Liver (tissue), 3 donors: ENCODE results near the gene POLR2C.

Experiments used
- RAD21 ChIP-seq, 2 donors: IDR thresholded peaks; 2 replicates each; pipeline ENCODE4 v1.6.1; 2016; ENCODE audit warnings: antibody characterized with exemption in 2 of 2, mild to moderate bottlenecking in 2 of 2
- TAF1 ChIP-seq: conservative IDR thresholded peaks from 2 replicates; pipeline ENCODE4 v1.6.1; 2016; ENCODE audit warnings: antibody characterized with exemption, mild to moderate bottlenecking
- YY1 ChIP-seq: IDR thresholded peaks from 2 replicates; pipeline ENCODE4 v1.6.1; 2016; ENCODE audit warnings: antibody characterized with exemption, mild to moderate bottlenecking
- TF ChIP-seq, protein P1 (sequence below): fragments of 150-350 bp; IDR thresholded peaks from 2 replicates; pipeline ENCODE4 v1.5.1; 2017; ENCODE audit warnings: improper control_type of control experiment, low read depth, low read length; ENCODE audit not compliant: missing input control
- TF ChIP-seq, protein P2 (sequence below): IDR thresholded peaks from 2 replicates; pipeline ENCODE4 v1.6.1; 2016; ENCODE audit warnings: antibody characterized with exemption, mild to moderate bottlenecking
- donor health status: healthy.
- donor health status: healthy.

DNA sequence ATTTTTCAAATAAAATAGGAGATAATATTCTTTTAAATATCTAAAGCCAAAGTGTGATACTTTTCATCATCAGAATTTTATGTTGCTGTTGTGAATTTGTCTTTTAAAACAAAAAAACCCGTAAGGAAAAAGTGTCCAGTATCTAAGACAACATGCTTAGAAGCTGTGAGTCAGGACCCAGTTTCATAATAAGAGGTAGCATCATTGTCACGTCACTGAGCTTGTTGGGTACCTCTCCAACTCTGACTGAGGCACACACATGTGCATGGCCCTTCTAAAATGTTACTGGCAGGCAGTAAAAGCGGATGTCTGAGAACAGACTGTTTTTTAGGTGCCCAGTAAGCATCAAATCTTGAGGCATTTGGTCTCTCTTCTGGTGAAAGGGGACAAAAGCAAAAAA lies 17.8 kb upstream of the POLR2C start:
- TF ChIP-seq, protein P1, sequence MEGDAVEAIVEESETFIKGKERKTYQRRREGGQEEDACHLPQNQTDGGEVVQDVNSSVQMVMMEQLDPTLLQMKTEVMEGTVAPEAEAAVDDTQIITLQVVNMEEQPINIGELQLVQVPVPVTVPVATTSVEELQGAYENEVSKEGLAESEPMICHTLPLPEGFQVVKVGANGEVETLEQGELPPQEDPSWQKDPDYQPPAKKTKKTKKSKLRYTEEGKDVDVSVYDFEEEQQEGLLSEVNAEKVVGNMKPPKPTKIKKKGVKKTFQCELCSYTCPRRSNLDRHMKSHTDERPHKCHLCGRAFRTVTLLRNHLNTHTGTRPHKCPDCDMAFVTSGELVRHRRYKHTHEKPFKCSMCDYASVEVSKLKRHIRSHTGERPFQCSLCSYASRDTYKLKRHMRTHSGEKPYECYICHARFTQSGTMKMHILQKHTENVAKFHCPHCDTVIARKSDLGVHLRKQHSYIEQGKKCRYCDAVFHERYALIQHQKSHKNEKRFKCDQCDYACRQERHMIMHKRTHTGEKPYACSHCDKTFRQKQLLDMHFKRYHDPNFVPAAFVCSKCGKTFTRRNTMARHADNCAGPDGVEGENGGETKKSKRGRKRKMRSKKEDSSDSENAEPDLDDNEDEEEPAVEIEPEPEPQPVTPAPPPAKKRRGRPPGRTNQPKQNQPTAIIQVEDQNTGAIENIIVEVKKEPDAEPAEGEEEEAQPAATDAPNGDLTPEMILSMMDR, result no peak
- TF ChIP-seq RAD21 (IDR thresholded peaks at IDR 0.05) (no peak), YY1 (no peak), TAF1 (no peak)
- TF ChIP-seq, protein P2, sequence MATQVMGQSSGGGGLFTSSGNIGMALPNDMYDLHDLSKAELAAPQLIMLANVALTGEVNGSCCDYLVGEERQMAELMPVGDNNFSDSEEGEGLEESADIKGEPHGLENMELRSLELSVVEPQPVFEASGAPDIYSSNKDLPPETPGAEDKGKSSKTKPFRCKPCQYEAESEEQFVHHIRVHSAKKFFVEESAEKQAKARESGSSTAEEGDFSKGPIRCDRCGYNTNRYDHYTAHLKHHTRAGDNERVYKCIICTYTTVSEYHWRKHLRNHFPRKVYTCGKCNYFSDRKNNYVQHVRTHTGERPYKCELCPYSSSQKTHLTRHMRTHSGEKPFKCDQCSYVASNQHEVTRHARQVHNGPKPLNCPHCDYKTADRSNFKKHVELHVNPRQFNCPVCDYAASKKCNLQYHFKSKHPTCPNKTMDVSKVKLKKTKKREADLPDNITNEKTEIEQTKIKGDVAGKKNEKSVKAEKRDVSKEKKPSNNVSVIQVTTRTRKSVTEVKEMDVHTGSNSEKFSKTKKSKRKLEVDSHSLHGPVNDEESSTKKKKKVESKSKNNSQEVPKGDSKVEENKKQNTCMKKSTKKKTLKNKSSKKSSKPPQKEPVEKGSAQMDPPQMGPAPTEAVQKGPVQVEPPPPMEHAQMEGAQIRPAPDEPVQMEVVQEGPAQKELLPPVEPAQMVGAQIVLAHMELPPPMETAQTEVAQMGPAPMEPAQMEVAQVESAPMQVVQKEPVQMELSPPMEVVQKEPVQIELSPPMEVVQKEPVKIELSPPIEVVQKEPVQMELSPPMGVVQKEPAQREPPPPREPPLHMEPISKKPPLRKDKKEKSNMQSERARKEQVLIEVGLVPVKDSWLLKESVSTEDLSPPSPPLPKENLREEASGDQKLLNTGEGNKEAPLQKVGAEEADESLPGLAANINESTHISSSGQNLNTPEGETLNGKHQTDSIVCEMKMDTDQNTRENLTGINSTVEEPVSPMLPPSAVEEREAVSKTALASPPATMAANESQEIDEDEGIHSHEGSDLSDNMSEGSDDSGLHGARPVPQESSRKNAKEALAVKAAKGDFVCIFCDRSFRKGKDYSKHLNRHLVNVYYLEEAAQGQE, result no peak
